IMR-90 (cell line): ENCODE measurements around the gene ZDHHC8.

Experiments used
- POLR2A ChIP-seq: IDR thresholded peaks from 2 replicates; pipeline ENCODE4 v1.6.1; 2012; ENCODE audit warnings: mild to moderate bottlenecking, low read depth, low read length
- RAD21 ChIP-seq: IDR thresholded peaks from 2 replicates; pipeline ENCODE4 v1.6.1; 2012; ENCODE audit warnings: low read length, improper control_type of control experiment
- TF ChIP-seq, protein P1 (sequence below): conservative IDR thresholded peaks from 2 replicates; pipeline ENCODE4 v1.5.1; 2012; ENCODE audit warnings: mild to moderate bottlenecking, low read depth, low read length, improper control_type of control experiment

DNA sequence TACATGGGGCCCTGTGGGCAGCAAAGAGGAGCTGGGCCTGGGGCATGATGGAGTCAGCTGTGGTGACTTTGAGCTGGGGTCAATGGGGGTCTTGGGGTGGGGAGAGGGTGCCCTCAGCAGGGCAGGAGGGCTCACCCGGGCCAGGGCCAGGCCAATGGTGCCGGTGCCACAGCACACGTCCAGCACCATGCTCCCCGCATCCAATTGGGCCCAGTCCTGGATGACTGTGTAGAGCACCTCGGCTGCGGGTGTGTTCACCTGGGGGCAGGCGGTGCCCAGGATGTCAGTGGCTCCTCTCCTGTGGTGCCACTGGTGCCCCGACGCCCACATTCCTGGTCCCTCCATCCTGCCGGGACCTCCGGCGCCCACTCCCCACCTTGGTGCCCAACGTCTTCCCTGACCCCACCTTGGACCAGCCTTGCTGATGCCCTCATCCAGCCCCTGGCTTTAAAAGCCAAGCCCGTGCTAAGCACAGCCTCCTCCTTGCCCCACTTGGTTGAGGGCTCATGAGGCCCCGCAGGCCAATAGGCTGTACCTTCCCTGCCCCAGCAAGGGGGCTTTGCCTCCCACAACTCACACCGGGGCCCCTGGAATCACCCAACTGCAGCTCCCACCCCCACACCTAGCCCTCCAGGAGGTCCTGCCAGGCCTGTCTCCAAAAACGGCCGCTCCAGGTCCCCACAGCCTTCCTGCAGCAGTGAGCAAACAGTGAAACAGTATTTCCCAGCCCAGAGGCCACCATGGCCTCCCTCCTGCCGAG lies 17.9 kb upstream of the ZDHHC8 start:
- TF ChIP-seq, protein P1, sequence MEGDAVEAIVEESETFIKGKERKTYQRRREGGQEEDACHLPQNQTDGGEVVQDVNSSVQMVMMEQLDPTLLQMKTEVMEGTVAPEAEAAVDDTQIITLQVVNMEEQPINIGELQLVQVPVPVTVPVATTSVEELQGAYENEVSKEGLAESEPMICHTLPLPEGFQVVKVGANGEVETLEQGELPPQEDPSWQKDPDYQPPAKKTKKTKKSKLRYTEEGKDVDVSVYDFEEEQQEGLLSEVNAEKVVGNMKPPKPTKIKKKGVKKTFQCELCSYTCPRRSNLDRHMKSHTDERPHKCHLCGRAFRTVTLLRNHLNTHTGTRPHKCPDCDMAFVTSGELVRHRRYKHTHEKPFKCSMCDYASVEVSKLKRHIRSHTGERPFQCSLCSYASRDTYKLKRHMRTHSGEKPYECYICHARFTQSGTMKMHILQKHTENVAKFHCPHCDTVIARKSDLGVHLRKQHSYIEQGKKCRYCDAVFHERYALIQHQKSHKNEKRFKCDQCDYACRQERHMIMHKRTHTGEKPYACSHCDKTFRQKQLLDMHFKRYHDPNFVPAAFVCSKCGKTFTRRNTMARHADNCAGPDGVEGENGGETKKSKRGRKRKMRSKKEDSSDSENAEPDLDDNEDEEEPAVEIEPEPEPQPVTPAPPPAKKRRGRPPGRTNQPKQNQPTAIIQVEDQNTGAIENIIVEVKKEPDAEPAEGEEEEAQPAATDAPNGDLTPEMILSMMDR: no peak
- TF ChIP-seq POLR2A (no peak), RAD21 (no peak)
